Stimulated activated CD4-positive, alpha-beta T cell treated with anti-CD3 and anti-CD28 coated beads, Interleukin-1b, Interleukin-23, amount 100 ng/mL, for 4 hours (primary cell): Measurements from ENCODE around the gene LDAH.

ENCODE experiments used
- DNase-seq, 2 donors: peaks; one replicate each; pipeline ENCODE4 v3.0.0-alpha.2; 2020; ENCODE audit warnings: low read depth in 2 of 2

Gene LDAH

DNA sequence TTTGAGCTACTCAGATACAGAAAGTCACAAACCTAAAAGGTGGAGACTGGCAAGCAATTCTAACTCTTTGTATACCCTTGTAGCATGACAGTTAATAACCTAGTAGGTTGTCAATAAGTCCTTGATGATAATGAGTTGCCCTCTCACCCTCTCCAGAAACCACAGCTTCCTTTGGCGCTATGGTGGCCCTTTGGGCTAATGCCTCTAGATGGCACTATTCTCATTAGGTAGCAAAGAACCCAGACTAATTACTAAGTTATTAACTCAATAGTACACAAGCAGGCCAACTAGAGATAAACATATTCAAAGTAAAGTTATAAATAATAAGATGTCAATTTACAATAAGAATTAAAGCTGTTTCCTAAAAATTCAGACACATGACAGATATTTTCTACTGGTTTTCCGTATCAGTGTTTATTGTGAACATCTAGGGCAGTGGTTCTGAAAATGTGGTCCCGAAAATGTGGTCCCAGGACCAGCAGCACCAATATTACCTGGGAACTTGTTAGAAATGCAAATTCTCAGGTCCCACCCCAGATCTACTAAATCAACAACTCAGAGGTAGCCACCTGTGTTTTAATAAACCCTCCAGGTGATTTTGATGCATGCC, 41.1 kb downstream of the LDAH start:
- DNase-seq, result peak in 1 of 2 donors; percentile 14

DNA sequence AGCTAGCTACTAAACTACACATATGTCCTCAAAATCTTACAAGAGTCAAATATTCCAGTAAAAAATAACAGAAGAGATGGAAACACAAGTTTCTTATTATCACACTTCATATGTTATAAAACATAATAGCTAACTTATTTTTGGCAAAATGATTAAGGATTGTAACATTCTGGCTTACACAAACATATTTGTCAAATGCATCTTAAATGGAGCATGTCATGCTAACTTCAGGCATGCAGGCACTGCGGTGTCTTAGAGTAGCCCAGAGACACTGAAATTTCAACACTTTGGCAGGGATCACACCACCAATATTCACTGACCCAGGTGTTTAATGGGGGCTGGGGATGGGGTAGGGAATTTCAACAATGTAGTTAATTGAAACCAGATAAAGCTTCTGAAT, 51.6 kb downstream of the LDAH start:
- DNase-seq, result no peak

DNA sequence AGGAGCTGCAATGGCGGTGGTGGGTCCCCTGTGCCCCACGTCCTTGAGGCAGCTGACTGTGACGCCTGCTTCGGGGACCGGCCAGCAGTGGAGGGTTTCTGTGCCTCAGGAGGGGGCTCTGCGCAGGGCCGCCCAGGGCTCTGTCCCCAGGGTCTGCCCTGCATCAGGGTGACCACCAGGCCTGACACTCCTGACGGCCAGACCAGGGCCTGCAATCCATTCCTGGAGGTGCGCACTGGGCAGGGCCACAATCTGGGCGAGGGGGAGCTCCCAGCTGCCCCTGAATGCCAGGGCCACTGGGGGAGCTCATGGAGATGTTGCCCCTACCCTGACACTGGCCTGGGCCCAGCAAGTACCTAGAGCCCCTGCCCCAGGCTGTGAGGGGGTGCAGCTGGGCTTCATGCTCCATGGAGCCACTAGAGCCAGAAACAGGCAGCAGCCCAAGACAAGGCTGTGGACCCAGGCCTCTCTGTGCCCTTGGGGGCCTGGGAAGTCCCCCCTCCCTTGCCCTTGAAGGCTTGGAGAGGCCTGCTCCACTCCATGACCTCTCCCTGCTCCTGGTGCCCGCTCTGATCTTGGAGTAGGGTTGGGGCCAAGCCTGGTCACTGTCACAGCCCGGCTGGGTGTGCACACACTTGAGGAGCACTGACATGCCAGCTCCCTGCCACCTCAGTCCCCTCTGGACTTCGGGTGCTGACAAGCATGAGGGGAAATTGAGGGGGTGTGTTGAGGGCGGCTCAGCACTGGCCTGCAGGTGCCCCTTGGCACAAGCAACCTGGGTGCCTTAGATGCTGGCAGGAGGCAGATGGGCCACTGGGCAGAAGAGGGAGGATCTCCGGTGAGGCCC, 55.9 kb downstream of the LDAH start:
- DNase-seq, result no peak

DNA sequence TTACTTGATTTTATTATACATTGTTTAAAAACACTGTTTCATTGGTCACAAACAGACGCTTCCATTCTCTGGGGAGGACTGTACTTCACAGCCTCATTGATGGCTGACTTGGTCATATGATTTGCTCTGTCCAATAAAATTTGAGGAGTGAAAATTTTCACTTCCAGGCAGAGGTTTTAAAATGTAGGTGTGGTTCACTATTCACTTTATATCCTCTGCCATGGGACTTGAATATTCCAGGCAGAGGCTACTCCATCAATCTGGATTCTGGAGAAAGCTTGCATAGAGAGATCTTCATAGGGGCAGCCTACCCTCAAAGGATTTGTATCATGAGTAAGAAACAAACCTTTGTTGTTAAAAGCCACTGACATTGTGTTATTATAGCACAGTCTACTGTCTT, 56.7 kb downstream of the LDAH start:
- DNase-seq, result no peak

DNA sequence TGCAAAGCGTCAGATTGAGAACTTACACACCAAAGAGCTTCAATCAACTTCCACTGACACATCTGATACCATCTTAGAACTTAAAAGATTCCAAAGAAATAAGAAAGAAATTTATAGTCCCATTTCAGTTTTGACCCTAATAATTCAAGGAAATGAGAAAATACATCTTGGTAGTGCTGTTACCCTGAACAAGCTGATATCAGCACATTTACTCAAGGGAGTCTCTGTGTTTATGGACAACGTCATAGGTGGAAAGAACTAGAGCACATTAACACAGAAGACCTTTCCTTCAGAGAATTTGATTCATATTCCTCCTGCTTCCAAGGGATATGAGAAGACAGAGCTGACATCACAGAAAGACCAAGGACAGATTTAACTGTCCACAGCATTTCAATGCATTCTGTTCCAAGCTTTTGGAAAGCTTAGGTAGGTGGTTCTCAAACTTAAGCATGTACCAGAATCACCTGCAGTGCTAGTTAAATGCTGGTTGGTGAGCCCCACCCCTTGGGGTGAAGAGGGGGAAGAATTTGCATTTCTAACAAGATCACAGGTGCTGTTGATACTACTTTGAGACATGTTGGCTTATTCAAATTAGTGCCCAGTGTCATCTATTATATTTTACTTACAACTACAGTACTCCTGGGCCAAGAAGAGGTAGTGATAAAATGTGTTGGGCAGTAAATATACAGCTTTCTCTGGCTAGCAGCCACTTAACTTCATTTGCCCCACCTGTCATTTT, 59.8 kb downstream of the LDAH start:
- DNase-seq, result no peak

DNA sequence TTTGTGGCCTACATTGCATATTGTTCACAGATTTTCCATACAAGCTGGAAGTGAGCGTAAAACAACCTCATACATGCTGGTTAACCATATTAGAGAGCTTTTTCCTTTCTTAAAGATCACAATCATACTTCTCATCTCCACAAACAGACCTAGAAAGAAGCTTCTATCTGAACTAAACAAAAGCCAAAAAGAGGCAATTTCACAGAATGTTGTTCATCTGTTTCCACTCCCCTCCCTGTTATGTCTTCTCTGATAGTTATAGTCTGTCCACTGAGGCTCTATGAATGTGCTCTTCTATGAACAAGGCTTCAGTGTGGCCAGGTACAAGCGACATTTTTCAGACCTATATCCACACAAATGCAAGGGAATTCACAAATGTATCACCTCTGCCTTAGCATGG, 63.4 kb downstream of the LDAH start:
- no peak for DNase-seq

DNA sequence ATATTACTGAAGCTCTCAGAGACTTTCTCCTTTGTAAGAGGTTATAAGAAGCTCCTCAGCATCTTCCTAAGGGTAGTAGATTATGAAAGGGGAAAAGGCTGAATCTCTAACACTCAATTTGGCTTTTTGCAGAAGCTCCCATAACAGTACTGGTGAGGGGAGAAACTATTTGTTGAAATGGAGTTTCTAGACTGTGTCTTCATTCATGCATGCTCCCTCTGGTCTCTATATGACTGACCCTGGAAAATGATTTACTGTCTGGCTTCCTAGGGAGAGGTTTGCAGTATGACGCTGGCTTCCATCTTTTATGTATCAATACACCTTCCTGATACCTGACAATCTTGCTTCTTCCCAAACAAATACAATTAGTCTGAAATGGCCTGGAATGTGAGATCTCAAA, 63.9 kb downstream of the LDAH start:
- DNase-seq, result no peak

DNA sequence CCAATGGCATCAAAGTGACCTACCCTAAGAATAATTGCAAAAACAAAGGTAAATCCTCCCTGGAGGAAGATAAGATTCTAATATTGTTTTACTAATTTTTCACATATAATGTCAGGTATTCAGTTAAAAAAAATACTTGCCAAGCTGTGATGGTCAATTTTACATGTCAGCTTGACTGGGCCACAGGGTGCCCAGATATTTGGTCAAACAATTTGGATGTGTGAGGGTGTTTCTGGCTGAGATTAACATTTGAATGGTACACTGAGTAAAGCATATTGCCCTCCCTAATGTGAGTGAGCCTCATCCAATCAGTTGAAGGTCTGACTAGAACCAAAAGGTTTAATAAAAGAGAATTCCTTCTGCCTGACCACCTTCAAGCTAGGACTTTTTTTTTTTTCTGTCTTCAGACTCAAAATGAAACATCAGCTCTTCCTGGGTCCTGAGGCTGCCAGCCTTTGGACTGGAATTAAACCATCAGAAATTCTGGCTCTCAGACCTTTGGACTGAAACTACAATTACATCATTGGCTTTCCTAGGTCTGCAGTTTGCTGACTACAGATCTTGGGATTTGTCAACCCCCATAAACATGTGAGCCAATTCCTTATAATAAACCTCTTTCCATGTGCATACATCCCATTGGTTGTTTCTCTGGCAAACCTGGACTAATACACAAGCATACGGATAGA, 65.4 kb downstream of the LDAH start:
- DNase-seq, result no peak

DNA sequence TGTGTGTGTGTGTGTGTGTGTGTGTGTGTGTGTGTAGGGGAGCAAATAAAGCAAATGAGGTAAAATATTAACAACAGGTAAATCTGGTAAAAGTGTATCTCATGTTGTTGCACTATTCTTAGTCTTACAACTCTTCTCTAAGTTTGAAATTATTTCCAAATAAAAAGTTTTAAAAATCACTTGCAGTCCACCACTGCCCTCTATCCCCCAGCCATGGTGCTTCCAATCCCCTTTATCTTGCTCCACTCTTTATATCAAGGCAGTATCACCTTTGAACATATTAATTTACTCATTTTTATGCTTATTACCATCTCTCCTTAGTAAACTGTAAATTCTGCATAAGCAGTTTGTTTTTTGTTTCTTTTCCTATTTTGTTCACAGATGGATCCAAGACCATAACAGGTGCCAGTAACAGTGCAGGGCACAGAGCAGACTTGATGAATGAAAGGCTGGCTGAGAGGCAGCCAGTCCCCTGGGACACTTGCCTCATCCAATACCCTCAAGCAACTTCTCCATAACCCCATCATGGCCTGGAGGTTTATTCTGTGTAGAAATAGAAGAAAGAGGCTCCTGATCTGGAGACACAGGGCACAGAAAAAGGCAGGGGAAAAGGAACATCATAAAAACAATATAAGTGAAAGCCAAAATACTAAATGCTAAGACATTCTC, 67.6 kb downstream of the LDAH start:
- no peak for DNase-seq

DNA sequence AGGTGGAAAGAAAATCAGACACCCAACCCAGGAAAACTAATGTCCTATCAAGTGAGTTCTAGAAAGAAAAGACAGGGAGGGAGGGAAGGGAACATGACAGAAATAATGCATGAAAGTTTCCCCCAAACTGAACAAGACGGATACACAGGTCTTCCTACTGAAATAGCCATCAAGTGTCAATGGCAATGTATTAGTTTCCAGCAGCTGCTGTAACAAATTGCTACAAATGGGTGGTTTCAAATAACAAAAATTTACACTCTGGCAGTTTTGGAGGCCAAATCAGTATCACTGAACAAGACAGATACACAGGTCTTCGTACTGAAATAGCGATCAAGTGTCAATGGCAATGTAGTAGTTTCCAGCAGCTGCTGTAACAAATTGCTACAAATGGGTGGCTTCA, 70.6 kb downstream of the LDAH start:
- no peak for DNase-seq

DNA sequence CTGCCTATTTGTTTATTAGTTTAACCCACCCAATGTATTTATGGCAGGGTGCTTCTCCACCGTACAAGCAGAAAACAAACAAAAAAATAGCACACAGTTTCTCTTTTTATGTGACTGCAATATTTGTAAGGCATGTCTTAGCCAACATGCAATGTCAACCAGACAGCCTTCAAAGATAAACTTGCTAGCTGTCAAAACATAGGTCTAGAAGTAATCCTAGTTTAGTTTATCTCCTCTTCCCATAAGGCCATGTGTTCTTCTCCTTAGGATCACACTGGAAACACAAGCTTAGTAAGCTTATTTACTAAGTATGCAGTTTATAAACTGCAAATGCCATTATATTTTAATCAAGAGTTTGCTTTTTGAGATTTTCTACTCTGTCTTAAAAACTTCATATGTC, 75.6 kb downstream of the LDAH start:
- no peak for DNase-seq

DNA sequence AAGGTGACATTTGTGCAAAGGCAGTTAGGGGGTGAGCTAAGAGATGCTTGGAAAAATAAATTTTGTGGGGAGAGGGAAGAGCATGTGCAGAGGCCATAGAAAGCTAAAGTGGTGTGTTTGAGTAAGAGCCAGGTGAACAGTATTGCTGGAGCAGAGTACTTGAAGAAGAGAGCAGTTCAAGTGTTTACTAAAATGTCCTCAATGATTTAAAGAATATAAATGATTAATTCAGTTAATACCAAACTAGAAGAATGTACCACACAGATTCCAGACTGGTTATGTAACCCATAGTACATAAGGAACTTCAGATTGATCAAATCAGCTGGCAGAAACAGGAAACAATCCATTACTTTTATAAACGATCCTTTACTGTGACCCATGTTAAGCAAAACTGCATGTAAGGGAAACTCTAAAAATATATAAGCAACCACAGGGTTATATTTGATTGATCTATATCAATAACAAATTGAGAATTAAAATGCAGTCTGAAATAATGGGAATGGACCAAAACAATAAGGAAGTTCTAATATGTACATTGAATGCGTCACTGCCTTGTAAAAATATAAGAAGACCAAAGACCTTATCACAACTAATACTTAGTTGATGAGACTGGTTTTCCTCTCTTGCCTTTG, 76.9 kb downstream of the LDAH start:
- no peak for DNase-seq

DNA sequence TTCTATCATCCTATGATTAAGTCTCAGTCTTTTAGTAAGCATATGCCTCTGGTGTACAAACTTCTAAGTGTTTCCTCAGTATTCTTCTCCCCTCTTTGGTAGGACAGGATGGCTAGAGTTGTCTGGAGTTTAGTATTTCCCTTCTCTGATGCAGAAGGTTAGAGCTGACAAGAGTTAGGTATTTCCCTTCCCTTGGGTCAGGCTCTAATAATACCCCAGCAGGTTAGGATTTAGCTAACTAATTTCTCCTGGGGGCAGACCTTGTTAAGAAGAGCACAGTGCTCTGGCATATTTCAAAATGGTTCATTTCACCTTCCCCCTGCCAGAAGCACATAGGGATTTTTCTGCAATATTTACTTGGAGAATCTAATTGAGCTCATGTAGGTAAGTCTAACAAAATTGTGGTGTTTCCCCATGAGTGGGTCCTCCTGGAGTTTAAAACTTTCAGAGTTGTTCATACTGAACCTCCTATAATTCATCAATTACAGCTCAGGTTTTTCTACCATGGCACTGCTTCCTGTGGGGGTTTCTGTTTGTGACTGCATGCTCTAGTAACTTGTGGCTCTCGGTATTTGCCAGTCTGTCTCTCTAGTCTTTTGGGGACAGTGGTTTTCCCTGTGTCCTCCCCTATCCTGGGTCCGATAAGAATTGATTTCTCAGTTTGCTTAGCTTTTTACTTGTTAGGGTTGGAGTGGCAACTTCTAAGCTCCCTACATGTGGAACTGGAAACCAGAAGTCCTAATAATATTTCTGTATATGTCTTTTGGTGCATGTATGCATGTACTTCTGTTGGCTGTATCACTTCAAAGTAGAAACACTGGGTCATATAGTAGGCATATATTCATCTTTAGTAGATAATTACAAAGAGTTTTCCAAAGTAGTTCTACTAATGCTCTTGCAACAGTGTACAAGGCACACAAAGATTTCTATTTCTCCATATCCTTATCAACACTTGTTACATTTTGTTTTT, 78.2 kb downstream of the LDAH start:
- DNase-seq, result no peak

DNA sequence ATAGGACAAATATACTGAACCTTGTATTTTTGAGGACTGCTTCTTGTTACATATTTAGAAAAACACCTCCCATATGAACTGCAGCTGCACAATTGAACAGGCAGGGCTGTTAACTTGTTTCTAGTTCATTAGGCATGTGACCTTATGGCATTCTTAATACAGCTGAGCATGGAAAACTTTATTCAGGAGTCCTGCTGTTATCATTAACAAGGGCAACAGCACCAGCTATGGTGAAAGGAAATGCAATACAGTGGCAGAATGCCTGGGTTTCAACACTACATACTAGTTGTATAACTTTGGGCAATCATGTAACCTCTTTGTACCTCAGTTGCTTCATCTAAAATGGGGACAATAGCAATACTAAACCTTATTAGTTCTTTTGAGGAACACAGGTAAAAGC, 84.1 kb downstream of the LDAH start:
- DNase-seq, result no peak

DNA sequence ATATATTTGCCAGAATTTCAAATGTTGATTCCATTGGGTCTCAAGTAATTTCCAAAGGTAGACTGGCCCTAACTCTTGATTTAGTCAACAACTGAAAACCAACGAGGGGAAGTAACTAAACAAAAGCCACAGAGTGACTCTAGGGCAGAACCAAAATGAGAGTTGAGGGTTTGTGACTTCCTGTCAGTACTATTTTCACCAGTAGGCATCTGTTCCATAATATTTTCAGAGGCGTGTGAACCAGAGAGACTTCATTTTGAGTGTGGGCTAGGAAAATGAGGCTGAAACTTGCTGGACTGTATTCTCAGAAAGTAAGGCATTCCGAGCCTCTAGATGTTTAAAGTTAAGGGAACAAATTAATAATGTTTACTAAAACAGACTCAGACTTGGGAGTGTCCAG, 85.4 kb downstream of the LDAH start:
- no peak for DNase-seq

DNA sequence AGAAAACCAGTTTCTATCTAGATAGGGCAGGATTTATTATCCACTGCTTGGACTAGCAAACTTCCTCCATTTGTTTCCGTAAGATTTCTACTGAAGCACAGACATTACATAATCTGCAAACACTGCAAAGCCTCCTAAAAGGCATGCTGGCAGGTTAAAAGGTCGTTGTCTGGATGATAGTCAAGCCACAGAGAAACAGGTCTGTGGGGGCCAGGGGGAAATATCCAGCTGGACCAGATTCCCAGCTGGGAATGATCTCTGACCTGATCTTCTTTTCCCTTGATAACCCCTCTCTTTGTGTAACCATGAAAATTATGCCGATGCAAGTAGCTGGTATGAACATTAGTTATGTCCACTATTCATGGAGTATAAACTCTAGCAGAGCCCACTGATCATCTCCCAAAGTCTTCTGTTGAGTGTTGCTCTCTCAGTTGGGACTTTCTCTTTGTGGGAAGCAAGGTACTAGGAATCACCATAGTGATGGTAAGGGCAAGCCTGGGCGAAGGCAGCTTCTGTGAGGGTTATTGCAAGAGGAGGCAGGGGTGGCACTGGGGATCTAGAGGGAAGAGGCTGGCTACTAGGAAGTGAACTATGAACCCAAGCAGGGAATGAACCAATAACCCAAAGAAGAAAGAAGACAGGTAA, 94.7 kb downstream of the LDAH start:
- DNase-seq, result no peak

DNA sequence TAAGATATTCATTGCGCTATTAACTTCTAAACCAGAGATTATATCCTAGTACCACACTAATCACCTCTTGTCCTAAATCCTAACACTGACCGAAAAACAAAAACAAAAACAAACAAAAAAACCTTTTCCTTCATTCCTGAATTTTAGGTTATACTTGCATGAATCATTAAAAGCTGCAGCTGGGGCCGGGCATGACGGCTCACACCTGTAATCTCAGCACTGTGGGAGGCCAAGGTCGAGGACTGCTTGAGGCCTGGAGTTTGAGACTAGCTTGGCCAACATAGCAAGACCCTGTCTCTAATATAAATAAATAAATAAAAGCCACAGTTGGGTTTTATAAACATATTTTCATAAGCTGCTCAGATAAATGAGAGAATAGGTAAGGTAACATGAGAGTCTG, 96.0 kb downstream of the LDAH start:
- DNase-seq, result no peak

DNA sequence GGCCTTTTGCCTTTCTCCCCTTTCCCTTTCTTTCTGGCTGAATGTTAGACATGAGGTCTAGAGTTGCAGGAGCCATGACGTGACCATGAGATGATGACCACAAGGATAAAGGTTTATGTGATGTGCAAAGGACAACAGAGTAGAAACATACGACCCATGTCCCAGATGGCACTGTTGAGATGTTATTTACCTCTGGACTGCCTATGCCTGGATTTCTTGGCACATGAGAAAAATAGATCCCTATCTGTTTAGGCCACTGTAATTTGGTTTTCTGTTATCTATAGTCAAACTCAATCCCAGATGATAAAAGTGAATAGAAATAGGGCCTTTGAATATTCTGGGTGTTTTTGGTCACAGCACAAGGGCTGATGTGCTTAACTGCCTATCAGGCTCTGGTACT, 97.1 kb downstream of the LDAH start:
- no peak for DNase-seq

DNA sequence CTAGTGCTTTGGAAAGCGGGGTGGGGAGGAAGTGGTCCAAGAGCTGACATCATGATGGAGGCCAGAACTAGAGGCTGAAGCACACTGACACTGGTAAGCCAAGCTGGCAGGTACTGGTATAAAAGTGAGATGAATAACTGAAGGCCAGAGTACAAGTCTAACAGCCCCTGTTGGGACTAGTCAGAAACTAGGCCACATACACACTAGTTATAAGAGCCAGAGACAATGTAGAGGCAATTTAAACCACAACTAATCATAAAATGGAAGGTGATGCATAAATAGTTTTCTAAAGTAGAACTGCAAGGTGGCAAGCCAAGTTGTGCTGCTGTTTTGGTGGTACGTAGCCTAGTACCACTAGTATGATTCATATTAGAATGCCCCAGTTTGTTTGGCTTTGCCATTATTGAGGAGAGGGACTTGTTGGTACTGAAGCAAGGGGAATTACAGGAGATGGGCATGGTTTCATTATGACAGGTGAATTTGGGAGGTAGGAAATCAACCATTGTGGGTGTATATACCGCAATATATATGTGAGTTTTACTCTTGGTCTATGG, 98.3 kb downstream of the LDAH start:
- DNase-seq, result no peak
